RPMI8226 (cell line): ENCODE data around the gene CRYGD.

ENCODE experiments used
- DNase-seq: peaks from one replicate; pipeline ENCODE4 v3.0.0-alpha.2; 2015

CRYGD gene

DNA sequence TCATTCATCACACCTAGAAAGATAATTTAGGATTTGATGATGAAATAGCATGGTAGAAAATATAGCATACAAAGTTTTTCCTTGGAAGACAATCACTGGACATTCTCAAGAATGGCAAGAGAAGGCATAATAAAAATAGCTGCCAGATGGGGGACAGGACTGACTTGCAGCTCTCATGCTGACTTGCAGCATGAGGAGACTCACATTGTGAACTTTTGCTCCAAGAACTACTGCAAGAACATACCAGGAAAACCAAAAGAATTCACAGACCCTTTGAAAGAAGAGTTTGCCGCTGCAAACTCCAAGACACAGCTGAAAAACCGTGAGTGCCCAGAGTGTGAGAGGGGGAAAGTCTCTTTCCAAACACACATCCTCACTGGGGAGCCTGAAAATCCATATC is 47.0 kb downstream of the CRYGD start:
- DNase-seq = no peak

DNA sequence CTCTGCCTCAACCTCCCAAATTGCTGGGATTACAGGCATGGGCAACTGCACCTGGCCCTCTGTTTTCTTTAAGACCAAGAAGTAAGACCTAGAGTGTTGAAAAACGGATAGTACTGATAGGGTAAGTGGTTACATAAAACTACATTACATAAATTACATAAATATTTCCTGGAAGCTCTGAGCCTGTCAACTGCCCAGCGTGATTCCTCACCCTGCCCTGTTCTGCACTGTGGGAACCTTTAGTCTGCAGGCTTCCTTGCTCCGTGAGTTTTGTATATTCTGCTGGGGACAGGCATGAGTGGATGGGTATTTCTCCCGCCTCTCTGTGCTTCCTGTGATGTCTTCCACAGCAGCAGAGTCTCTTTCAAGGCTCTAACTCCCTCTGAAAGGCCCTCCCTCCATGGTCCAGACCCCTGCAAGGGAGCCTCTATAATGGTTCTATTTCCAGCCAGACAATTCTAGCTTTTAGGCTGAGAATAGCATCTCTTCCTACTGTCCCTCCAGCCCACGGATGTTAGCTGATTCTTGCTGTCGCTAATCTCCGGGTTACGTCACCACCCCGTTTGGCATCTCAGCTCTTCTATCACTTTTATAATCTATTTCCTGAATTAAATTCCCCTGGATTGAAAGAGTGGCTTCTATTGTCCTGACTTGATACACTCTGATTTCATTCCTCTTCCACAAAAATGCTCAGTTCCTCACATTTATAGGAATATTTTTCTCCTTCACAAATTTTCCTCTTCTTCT is 49.5 kb downstream of the CRYGD start:
- DNase-seq = no peak

DNA sequence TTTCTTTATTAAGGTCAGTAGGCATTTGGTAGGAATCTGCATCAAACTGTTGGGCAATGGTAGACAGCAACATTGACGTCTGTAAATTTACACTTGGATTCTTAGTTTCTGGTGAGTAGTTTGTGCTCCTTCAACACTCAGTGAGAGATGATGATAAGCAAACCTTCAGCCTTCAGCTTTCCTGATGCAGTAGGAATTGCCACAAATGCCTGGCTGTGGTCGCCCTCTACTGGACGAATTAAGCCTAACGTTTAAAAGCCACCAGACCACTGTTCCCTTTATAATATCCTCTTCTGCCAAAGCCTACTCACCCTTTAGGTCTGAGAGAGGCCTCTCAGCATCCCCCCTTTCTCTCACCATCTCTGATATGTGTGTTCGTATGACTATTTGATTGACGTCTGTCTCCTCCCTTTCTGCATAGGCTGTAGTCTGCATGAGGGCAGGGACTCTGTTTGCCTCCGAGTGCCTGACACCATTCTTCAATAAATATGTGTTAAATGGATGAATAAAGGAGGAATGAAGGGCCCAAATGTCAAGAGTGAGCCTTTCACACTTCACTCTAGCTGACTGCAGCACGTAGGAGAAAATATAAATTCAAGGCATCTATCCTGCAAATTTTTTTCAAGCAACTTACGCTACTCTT is 52.0 kb downstream of the CRYGD start:
- peak; percentile 63 for DNase-seq
